Measurements from ENCODE around the gene FHIP1B.

DNA sequence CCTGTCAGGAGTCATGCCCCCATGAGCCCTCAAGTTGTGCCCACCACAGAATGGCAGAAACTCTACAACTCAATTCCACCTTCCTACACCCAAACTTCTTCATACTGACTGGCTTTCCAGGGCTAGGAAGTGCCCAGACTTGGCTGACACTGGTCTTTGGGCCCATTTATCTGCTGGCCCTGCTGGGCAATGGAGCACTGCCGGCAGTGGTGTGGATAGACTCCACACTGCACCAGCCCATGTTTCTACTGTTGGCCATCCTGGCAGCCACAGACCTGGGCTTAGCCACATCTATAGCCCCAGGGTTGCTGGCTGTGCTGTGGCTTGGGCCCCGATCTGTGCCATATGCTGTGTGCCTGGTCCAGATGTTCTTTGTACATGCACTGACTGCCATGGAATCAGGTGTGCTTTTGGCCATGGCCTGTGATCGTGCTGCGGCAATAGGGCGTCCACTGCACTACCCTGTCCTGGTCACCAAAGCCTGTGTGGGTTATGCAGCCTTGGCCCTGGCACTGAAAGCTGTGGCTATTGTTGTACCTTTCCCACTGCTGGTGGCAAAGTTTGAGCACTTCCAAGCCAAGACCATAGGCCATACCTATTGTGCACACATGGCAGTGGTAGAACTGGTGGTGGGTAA is 35.1 kb downstream of the FHIP1B start, which contains the start of gene OR52W1:
- TF ChIP-seq POLR2A (IDR thresholded peaks at IDR 0.05; ENCODE audit: low read depth, low read length) = no peak
- TF ChIP-seq POLR2AphosphoS5 (IDR thresholded peaks at IDR 0.05; ENCODE audit: low read depth, low read length) = no peak
- no peak for TF ChIP-seq TAF1 (IDR thresholded peaks at IDR 0.05; ENCODE audit: borderline replicate concordance, low read depth, low read length)
